Gastrocnemius medialis (tissue), 4 donors: ENCODE measurements around the gene MYO1D. TPM values are rescaled to one million over a fixed set of nuclear protein-coding genes. Genes with fewer than 3 reads are reported as not detected.

Source experiments
- ATAC-seq, 2 donors: fragments of 150-250 bp; one replicate each; pipeline ENCODE4 v1.9.1; 2016
- DNase-seq, 2 donors: peaks; one replicate each; pipeline ENCODE4 v3.0.0-alpha.2; 2019
- H3K27ac ChIP-seq, 4 donors: fragments of 200-600 bp; sonication (generic); 1 replicate in 1 of 4; 2 replicates in 3 of 4; pipeline ENCODE4 v1.5.1; 2016 to 2018; ENCODE audit warnings: mild to moderate bottlenecking in 2 of 4, moderate library complexity in 1 of 4
- H3K27me3 ChIP-seq, 3 donors: fragments of 200-600 bp; sonication (generic) in 2 of 3; 1 replicate in 1 of 3; 2 replicates in 2 of 3; pipeline versions ENCODE4 v1.5.1 to v1.6.0; 2016 to 2019; ENCODE audit warnings: mild to moderate bottlenecking in 1 of 3, moderate library complexity in 1 of 3
- H3K36me3 ChIP-seq, 2 donors: fragments of 200-600 bp; sonication (generic) in 1 of 2; one replicate each; pipeline ENCODE4 v1.5.1; 2017 to 2018
- H3K4me1 ChIP-seq, 2 donors: fragments of 200-600 bp; sonication (generic) in 1 of 2; one replicate each; pipeline ENCODE4 v1.5.1; 2016 to 2017; ENCODE audit warnings: mild to moderate bottlenecking in 2 of 2
- H3K4me3 ChIP-seq, 4 donors: fragments of 200-600 bp; sonication (generic) in 3 of 4; 1 replicate in 1 of 4; 2 replicates in 3 of 4; pipeline ENCODE4 v1.5.1; 2016 to 2019; ENCODE audit warnings: mild to moderate bottlenecking in 2 of 4
- H3K9me3 ChIP-seq, 3 donors: fragments of 200-600 bp; sonication (generic) in 2 of 3; 1 replicate in 1 of 3; 2 replicates in 2 of 3; pipeline ENCODE4 v1.5.1; 2016 to 2019
- POLR2A ChIP-seq, 2 donors: fragments of 450-650 bp; IDR thresholded peaks; one replicate each; pipeline ENCODE4 v1.6.1; 2017; ENCODE audit warnings: antibody characterized with exemption in 2 of 2, mild to moderate bottlenecking in 2 of 2, moderate library complexity in 2 of 2
- in situ Hi-C, 4 donors: fragments of 200-750 bp; cut with MboI; loops; one replicate each; pipeline versions ENCODE4 v1.15.0 to v1.8.0; 2017; ENCODE audit warnings: low sequenced_read_pairs in 4 of 4
- intact Hi-C: fragments of 100-400 bp; cut with DNase I; formaldehyde crosslinking; loops from one replicate; pipeline ENCODE4 v1.15.1; 2023; ENCODE audit warnings: low total_unique reads
- total RNA-seq, 4 donors: library from RNA; depleted of rRNA; stranded (reverse); fragments of >200 nt; gene quantifications; one replicate each; pipeline versions ENCODE4 v1.1.0 to v1.2.3, GENCODE V29; 2016
- TF ChIP-seq, protein P1 (sequence below), 5 experiments: fragments of 450-650 bp in 3 of 5; fragments of 200-600 bp in 2 of 5; sonication (generic) in 2 of 5; IDR thresholded peaks in 4 of 5; conservative IDR thresholded peaks in 1 of 5; 1 replicate in 4 of 5; 2 replicates in 1 of 5; pipeline ENCODE4 v1.5.1; 2016 to 2019; ENCODE audit warnings: antibody characterized with exemption in 5 of 5, mild to moderate bottlenecking in 3 of 5, moderate library complexity in 3 of 5

MYO1D gene
- total RNA-seq, 4 donors from 2014 or later = 5.8 to 20.1 (median 7.8) TPM

DNA sequence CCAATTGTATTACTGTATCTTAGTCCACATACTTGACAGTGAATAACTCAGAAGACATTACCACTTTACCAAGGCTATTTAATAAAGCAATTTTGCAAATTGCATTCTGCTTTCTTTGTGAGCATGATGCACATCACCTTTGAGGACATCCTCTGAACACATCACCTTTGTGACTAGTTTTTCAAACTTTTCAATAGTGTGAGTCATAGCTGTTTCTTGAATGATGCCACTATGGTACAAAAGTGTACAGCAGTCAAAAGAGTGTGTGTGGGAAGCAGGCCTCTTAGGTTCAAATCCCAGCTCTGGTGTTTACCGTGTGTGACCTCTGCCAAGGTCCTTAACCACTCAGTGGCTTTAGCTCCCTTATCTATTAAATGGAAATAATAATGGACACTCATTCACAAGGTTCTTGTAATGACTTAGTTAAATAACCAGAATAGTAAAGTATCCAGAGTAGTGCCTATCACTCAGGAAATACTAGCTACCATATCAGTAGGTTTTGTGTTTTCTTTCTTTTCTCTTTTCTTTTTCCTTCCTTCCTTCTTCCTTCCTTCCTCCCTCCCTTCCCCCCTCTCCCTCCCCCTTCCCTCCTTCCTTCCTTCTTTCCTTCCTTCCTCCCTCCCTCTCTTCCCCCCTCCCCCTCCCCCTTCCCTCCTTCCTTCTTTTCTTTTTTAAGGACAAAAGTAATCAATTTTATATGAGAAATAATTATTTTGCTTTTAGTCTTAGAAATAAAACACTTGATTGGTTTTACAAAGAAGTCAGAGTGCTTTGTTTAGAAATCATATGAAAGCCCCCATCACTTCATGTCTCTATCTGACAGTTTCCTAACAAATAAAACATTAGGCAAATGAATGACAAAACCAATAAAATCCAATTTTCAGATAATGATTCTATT, 178.9 kb downstream of the MYO1D start:
- no peaks in the 10 kb centered on the region for H3K27me3 ChIP-seq
- DNase-seq = no peak
- H3K4me3 ChIP-seq = no peak overlapping the region
- no peaks in the 10 kb centered on the region for H3K4me1 ChIP-seq
- TF ChIP-seq POLR2A (IDR thresholded peaks at IDR 0.05) = no peak
- TF ChIP-seq, protein P1, sequence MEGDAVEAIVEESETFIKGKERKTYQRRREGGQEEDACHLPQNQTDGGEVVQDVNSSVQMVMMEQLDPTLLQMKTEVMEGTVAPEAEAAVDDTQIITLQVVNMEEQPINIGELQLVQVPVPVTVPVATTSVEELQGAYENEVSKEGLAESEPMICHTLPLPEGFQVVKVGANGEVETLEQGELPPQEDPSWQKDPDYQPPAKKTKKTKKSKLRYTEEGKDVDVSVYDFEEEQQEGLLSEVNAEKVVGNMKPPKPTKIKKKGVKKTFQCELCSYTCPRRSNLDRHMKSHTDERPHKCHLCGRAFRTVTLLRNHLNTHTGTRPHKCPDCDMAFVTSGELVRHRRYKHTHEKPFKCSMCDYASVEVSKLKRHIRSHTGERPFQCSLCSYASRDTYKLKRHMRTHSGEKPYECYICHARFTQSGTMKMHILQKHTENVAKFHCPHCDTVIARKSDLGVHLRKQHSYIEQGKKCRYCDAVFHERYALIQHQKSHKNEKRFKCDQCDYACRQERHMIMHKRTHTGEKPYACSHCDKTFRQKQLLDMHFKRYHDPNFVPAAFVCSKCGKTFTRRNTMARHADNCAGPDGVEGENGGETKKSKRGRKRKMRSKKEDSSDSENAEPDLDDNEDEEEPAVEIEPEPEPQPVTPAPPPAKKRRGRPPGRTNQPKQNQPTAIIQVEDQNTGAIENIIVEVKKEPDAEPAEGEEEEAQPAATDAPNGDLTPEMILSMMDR (IDR thresholded peaks at IDR 0.05 in 4 of 5, conservative IDR thresholded peaks at IDR 0.05 in 1 of 5) = no peak
- H3K9me3 ChIP-seq = no peaks in the 10 kb centered on the region
- intact Hi-C loops (no loop called here), in situ Hi-C loops (no loop called here)
- H3K36me3 ChIP-seq = no peaks in the 10 kb centered on the region
- ATAC-seq = no peak
- no peak overlapping the region for H3K27ac ChIP-seq

DNA sequence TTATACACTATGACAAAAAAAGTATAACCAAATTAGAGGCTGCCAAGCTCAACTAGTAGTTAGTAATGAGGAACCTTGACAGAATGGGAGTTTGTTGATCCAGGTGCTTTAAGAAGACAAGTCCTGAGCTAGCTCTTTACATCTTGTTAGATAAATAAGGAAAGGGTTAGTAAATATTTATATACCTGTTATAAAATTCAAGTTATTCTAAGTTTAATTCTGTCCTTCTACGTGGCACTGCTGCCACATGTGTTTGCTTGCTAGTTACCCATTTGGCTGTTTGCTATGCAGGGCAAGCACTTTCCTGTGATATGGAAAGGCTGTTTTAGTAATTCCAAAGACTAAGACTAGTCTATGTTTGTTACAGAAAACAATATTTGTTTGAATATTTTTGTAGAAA, 180.5 kb downstream of the MYO1D start:
- ATAC-seq (no peak), DNase-seq (no peak)
- Histone ChIP-seq H3K9me3 (no peaks in the 10 kb centered on the region), H3K27me3 (no peaks in the 10 kb centered on the region), H3K4me3 (no peak overlapping the region), H3K27ac (no peak overlapping the region), H3K4me1 (no peaks in the 10 kb centered on the region), H3K36me3 (no peaks in the 10 kb centered on the region)
- TF ChIP-seq, protein P1 (IDR thresholded peaks at IDR 0.05 in 4 of 5, conservative IDR thresholded peaks at IDR 0.05 in 1 of 5) = no peak
- TF ChIP-seq POLR2A (IDR thresholded peaks at IDR 0.05) = no peak
- in situ Hi-C loops = no loop called here
- intact Hi-C loops = no loop called here

DNA sequence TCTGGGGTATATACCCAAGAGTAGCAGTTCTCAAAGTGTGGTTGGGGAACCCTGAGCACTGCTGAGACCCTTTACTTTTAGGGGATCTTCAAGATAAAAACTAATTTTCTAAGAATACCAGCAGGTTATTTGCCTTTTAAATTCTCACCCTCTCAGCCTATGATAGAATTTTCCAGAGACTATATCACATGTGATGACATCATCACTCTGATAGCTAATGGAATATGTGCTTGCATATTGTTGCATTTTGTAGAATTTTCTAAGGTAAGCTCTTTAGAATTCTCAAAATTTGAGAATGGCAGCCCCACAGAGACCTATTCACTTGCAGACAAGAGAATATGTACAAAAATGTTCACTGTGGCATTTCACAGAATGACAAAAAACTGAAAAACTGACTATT, 181.1 kb downstream of the MYO1D start:
- in situ Hi-C loops (no loop called here), intact Hi-C loops (no loop called here)
- no peak for TF ChIP-seq POLR2A (IDR thresholded peaks at IDR 0.05)
- TF ChIP-seq, protein P1 (IDR thresholded peaks at IDR 0.05 in 4 of 5, conservative IDR thresholded peaks at IDR 0.05 in 1 of 5) = no peak
- Histone ChIP-seq H3K36me3 (no peaks in the 10 kb centered on the region), H3K27ac (no peak overlapping the region), H3K4me3 (no peak overlapping the region), H3K27me3 (no peaks in the 10 kb centered on the region), H3K4me1 (no peaks in the 10 kb centered on the region), H3K9me3 (no peaks in the 10 kb centered on the region)
- ATAC-seq (no peak), DNase-seq (no peak)

DNA sequence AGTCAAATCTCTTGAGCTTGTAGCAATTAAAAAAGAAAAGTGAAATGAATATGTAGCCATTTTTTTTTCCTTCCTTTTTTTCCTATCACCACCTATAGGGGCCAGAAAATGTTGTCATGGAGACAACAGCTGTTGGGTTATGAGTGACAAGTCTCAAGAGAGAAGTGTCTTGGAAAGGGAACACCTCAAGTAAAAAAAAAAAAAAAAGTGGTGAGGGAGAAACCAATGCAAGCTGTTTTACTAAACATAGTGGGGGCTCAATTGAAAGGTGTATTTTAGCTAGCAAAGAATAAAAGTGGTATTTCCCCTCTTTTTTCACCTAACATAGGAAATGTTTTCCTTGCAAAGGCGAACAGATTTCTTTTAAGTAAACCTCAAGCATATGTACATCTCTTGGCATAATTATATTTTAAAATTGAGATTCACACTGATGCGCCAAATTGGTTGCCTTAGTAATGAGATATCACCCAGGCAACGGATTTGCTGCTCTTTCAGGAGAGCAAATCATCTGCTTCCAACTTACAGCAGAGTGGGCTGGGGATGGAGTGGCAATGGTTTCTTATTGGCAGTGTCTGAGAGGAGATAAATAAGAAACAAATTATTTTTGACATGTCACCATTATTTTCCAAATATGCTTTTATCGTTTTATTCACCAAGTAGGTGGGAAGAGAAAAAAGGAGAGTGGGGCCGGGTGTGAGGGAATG, 183.6 kb downstream of the MYO1D start:
- Histone ChIP-seq H3K27me3 (no peaks in the 10 kb centered on the region), H3K4me3 (no peak overlapping the region), H3K4me1 (no peaks in the 10 kb centered on the region), H3K36me3 (no peaks in the 10 kb centered on the region), H3K27ac (no peak overlapping the region), H3K9me3 (no peaks in the 10 kb centered on the region)
- ATAC-seq = no peak
- TF ChIP-seq, protein P1 (IDR thresholded peaks at IDR 0.05 in 4 of 5, conservative IDR thresholded peaks at IDR 0.05 in 1 of 5) = no peak
- no peak for TF ChIP-seq POLR2A (IDR thresholded peaks at IDR 0.05)
- no peak for DNase-seq
- intact Hi-C loops = no loop called here
- in situ Hi-C loops = no loop called here
